ENCODE data around the gene CHRND.
"Not testable (repeated sequence)": the region's sequence is repeated elsewhere in the genome, so short reads cannot be mapped to it uniquely, and the experiment has no call there.

CHRND gene

DNA sequence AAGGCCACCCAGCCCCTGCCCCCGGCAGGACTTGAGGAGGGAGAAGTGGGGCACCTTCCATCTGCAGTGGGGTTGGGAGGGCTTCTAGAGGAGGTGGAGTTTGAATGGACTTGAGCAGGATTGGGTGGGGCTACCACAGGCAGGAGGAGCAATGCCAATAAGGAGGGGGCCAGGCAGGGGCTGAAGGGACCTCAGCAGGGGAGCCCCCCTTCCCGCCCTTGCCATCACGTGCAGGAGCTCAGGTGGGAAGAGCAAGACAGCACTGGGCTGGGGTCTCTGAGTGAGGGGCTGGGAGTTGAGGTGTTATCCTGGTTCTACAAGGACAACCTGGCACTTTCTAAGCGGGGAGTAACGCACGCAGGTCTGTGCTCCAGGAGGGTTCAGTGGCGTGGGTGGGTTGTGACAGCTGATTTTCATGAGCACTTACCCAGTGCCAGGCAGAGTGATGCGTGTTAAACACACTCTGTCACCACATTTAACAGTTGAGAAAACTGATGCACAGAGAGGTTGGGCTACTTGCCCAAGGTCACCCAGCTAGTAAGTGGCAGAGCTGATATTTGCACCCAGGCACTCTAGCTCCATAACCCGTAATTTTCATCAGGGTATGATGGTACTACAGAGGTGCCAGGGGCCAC lies 4.8 kb downstream of the CHRND start:
- Mint-ChIP-seq H3K4me3 (no peak overlapping the region), H3K36me3 (ENCODE audit: low read depth) (no peaks in the 10 kb centered on the region), H3K4me1 (peaks cover 46% of the 10 kb centered on the region), H3K27ac (no peak overlapping the region), H3K9me3 (no peaks in the 10 kb centered on the region), H3K27me3 (ENCODE audit: low read depth) (peaks cover 24% of the 10 kb centered on the region)
- TF ChIP-seq, protein P1, sequence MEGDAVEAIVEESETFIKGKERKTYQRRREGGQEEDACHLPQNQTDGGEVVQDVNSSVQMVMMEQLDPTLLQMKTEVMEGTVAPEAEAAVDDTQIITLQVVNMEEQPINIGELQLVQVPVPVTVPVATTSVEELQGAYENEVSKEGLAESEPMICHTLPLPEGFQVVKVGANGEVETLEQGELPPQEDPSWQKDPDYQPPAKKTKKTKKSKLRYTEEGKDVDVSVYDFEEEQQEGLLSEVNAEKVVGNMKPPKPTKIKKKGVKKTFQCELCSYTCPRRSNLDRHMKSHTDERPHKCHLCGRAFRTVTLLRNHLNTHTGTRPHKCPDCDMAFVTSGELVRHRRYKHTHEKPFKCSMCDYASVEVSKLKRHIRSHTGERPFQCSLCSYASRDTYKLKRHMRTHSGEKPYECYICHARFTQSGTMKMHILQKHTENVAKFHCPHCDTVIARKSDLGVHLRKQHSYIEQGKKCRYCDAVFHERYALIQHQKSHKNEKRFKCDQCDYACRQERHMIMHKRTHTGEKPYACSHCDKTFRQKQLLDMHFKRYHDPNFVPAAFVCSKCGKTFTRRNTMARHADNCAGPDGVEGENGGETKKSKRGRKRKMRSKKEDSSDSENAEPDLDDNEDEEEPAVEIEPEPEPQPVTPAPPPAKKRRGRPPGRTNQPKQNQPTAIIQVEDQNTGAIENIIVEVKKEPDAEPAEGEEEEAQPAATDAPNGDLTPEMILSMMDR (IDR thresholded peaks at IDR 0.05; ENCODE audit: unreplicated experiment in 3 of 3): no peak

DNA sequence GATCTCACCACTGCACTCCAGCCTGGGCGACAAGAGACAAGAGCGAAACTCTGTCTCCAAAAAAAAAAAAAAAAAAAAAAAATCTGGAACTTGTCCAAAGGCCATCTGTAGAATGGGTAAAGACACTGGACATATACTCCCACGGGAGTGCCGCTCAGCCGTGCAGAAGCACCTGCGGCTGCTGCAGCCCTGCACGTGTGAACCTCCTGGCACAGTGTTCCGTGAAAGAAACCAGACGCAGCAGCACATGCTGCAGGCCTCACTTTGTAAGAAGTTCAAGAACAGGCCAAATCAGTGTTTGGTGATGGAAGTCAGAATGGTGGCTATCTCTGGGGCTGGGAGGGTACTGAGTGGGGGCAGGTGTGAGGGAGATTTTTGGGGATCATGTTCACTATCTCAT lies 6.5 kb downstream of the CHRND start:
- TF ChIP-seq, protein P1 (IDR thresholded peaks at IDR 0.05; ENCODE audit: unreplicated experiment in 3 of 3): no peak
- Mint-ChIP-seq H3K9me3 (no peaks in the 10 kb centered on the region), H3K27me3 (ENCODE audit: low read depth) (peaks cover 18% of the 10 kb centered on the region), H3K36me3 (ENCODE audit: low read depth) (no peaks in the 10 kb centered on the region), H3K4me1 (peaks cover 54% of the 10 kb centered on the region), H3K27ac (peak overlapping the region in 2 of 3 experiments; percentile 30 to 88), H3K4me3 (no peak overlapping the region)

DNA sequence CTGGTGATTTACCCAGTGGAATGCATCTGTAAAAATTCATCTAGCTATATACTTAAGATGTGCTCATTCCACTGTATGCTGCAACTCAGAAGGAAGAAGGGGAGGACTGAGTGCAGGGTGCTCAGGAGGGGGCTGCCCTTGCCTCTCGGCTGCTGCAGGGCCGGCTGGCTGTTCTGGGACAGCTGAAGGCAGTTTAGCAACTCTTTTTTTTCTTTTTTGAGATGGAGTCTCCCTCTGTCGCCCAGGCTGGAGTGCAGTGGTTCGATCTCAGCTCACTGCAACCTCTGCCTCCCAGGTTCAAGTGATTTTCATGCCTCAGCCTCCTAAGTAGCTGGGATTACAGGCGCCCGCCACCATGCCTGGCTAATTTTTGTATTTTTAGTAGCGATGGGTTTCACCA lies 6.9 kb downstream of the CHRND start:
- Mint-ChIP-seq H3K27me3 (ENCODE audit: low read depth) (peaks cover 14% of the 10 kb centered on the region), H3K27ac (peak overlapping the region in 2 of 3 experiments; percentile 30 to 88), H3K4me1 (peaks cover 56% of the 10 kb centered on the region)
- not testable (repeated sequence) for H3K36me3 Mint-ChIP-seq (ENCODE audit: low read depth); H3K9me3 Mint-ChIP-seq; H3K4me3 Mint-ChIP-seq

DNA sequence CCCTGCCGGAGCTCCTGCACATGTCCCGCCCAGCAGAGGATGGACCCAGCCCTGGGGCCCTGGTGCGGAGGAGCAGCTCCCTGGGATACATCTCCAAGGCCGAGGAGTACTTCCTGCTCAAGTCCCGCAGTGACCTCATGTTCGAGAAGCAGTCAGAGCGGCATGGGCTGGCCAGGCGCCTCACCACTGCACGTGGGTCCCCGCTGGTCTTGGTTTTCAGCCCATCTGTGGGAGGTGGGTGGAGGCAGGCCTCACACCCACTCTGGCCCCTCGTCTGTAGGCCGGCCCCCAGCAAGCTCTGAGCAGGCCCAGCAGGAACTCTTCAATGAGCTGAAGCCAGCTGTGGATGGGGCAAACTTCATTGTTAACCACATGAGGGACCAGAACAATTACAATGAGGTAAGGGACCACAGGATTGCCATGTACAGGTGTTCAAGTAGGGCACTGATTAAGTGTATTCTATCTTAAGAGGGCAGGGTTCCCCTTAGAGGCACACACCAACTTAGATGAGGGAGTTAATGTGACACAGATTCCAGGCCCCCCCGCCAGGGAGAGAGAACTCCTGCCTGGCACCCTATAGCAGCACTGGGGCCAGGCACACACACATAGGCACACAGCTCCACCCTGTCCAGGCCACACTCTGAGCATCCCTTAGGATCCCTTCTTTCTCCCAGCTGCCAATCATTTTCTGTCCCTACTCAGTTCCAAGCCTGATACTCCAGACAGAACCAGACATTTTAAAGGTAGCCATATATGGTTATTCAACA lies 8.2 kb downstream of the CHRND start:
- H3K36me3 Mint-ChIP-seq (ENCODE audit: low read depth): no peaks in the 10 kb centered on the region
- H3K9me3 Mint-ChIP-seq: no peaks in the 10 kb centered on the region
- TF ChIP-seq, protein P1 (IDR thresholded peaks at IDR 0.05; ENCODE audit: unreplicated experiment in 3 of 3): no peak
- peaks cover 5% of the 10 kb centered on the region for H3K27me3 Mint-ChIP-seq (ENCODE audit: low read depth)
- H3K27ac Mint-ChIP-seq: peak overlapping the region; percentile 38 to 54 (median 54)
- peaks cover 56% of the 10 kb centered on the region for H3K4me1 Mint-ChIP-seq
- H3K4me3 Mint-ChIP-seq: no peak overlapping the region

DNA sequence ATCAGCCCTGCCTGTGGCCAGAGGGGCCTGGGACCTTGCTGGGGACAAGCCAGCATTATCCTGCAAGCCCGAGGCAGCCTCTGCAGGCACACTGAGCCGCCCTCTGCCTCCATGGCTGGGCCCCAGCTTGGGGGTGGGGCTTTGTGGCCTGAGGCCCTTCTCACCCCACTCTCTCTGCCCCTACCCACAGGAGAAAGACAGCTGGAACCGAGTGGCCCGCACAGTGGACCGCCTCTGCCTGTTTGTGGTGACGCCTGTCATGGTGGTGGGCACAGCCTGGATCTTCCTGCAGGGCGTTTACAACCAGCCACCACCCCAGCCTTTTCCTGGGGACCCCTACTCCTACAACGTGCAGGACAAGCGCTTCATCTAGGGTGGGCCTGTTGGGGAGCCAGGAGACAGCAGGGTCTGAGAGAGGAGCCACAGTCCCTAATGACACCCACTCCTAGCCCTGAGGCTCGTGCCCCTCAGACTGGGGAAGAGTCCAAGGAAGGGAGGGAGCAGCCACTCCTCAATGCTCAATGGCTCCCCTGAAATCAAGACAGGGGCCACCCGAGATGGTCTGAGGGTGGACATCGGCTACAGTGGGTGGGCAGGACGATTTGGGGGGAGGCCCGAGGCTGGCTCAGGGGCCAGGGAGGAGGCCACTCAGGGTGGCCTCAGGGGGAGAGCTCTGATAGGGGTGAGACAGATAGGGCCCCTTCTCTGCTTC lies 9.1 kb downstream of the CHRND start:
- Mint-ChIP-seq H3K9me3 (no peaks in the 10 kb centered on the region), H3K4me1 (peaks cover 55% of the 10 kb centered on the region), H3K36me3 (ENCODE audit: low read depth) (no peaks in the 10 kb centered on the region), H3K27ac (no peak overlapping the region), H3K27me3 (ENCODE audit: low read depth) (peaks cover 5% of the 10 kb centered on the region), H3K4me3 (no peak overlapping the region)
- TF ChIP-seq, protein P1 (IDR thresholded peaks at IDR 0.05; ENCODE audit: unreplicated experiment in 3 of 3): no peak

DNA sequence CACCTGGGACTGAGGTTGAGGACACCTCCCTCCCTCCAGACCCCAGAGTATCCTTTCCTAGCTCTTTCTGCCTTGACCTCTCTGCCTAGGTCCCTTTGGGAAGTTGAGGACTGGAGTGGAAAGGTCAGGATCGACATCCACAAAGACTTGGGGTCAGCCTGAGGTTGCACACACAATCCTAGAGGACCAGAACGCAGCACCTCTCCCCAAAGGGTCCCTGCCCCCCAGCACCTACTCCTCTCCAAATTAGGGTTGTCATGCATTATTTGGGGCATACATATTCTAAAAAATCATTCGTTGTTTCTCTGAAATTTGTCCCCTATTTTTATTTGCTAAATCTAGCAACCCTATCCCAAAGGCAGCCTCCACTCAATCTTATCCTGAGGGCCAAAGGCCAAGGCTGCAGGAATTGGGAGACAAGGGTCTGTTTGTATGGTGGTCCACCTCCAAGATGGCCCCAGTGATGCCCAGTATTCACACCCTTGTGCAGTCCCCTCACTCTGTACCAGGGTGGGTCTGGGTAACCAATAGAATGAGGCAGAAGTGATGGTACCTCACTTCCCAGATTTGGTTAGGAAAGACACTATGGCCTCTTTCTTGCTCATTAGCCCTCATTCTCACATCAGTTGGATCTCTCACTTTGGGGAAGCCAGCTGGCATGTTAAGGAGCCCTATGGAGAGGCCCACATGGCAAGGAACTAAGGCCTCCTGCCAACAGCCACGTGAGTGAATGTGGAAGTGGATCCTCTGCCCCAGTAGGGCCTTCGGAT lies 10.0 kb downstream of the CHRND start:
- Mint-ChIP-seq H3K4me1 (peaks cover 55% of the 10 kb centered on the region), H3K9me3 (no peaks in the 10 kb centered on the region), H3K27me3 (ENCODE audit: low read depth) (no peaks in the 10 kb centered on the region), H3K27ac (peak overlapping the region in 1 of 3 experiments; percentile 52), H3K4me3 (no peak overlapping the region), H3K36me3 (ENCODE audit: low read depth) (no peaks in the 10 kb centered on the region)
- TF ChIP-seq, protein P1 (IDR thresholded peaks at IDR 0.05; ENCODE audit: unreplicated experiment in 3 of 3): no peak
